Muscle layer of duodenum (tissue), 2 donors: ENCODE measurements around the gene TPM1.
A peak's percentile ranks its signal among the peaks of the same experiment; 100 is the strongest.
"Not testable (repeated sequence)": the region's sequence is repeated elsewhere in the genome, so short reads cannot be mapped to it uniquely, and the experiment has no call there.

Source experiments
- H3K27ac ChIP-seq: one replicate; pipeline ENCODE4 v1.7.0; 2013; ENCODE audit warnings: mild to moderate bottlenecking, low read length
- H3K27me3 ChIP-seq: one replicate; pipeline ENCODE4 v1.7.0; 2013; ENCODE audit warnings: low read depth, mild to moderate bottlenecking, control low read depth, low read length
- H3K36me3 ChIP-seq, 2 donors: one replicate each; pipeline ENCODE4 v1.7.0; 2013; ENCODE audit warnings: low read length in 2 of 2, control low read depth in 1 of 2, mild to moderate bottlenecking in 1 of 2; ENCODE audit not compliant: insufficient read depth in 2 of 2, control insufficient read depth in 1 of 2
- H3K4me1 ChIP-seq, 2 donors: one replicate each; pipeline ENCODE4 v1.7.0; 2013; ENCODE audit warnings: low read length in 2 of 2, mild to moderate bottlenecking in 2 of 2, control low read depth in 1 of 2, moderate library complexity in 1 of 2; ENCODE audit not compliant: insufficient read depth in 2 of 2, control insufficient read depth in 1 of 2
- H3K4me3 ChIP-seq, 2 donors: one replicate each; pipeline ENCODE4 v1.7.0; 2013; ENCODE audit warnings: low read length in 2 of 2, low read depth in 1 of 2, mild to moderate bottlenecking in 1 of 2
- H3K9me3 ChIP-seq, 2 donors: one replicate each; pipeline ENCODE4 v1.7.0; 2013; ENCODE audit warnings: low read length in 2 of 2, control low read depth in 1 of 2, mild to moderate bottlenecking in 1 of 2; ENCODE audit not compliant: control insufficient read depth in 1 of 2
- donor health status: healthy.

The TPM1 gene

DNA sequence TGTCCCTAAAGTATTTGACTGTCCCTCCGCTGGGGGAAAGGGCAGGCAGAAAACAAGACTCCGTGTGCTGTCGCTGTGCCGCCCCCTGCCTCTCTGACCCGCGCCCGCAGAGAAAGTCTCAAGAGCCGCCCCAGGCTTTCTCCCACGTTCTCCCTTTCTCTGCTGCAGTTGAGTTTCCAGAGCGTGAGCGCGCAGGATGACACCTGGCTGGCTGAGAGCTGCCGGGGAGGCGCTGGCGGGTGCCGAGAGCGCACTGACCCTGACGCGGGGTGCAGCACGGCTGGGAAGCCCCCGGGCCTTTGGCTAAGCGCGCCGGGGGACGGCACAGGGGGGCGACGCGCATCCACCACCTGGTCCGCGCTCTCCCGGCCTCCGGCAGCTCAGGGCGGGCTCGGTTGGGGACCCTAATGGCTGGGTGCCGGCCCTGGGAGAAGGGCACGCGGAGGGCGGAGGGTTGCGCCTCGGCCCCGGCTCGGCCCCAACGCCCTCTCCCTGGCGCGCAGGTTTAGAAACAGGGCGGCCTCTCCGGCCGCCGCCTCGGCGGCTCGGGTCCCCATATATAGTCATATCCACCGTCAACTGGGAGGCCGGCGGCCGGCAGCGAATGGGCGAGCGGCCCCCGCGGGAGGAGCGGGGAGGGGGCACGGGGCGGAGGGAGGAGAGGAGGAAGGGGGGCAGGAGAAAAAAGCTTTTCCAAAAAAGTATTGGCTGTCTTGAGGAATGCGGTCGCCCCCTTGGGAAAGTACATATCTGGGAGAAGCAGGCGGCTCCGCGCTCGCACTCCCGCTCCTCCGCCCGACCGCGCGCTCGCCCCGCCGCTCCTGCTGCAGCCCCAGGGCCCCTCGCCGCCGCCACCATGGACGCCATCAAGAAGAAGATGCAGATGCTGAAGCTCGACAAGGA lies at the start of gene TPM1:
Gene TPM1 (plus strand): TSS at position 774 of the 903 bp plus-strand sequence. CDS start 83 bp downstream, at position 857.
- Histone ChIP-seq H3K36me3 (peaks cover 7 to 10% of the 10 kb centered on the region in 2 donors), H3K4me3 (peak within 1 kb of the TSS; percentile 72 to 84), H3K27me3 (peaks cover 7% of the 10 kb centered on the region), H3K9me3 (no peaks in the 10 kb centered on the region), H3K27ac (peak within 1 kb of the TSS; percentile 90), H3K4me1 (peaks cover 0 to 10% of the 10 kb centered on the region in 2 donors)

- Histone ChIP-seq H3K4me1 (no peaks in the 10 kb centered on the region), H3K27me3 (no peaks in the 10 kb centered on the region), H3K36me3 (no peaks in the 10 kb centered on the region), H3K4me3 (no peak overlapping the region), H3K9me3 (no peaks in the 10 kb centered on the region), H3K27ac (no peak overlapping the region)
Measured at GRCh38 chr15:62993066-62993465, 49.5 kb upstream of the TPM1 start.

DNA sequence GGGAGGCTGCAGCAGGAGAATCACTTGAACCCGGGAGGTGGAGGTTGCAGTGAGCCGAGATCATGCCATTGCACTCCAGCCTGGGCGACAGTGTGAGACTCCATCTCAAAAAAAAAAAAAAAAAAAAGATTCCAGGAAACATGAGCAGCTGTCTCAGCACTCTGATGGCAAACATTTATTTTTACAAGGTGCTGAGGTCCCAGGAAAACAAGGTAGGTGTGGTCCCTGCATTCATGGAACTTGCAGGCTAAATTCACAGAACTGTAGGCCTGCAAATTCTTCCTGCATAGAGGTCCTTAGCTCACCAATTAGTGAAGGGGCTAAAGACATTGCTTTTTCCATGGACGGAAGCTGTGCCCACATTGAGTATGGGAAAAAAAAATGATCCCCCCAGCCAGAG lies 48.9 kb upstream of the TPM1 start:
- H3K4me1 ChIP-seq, H3K4me3 ChIP-seq, H3K27me3 ChIP-seq, H3K36me3 ChIP-seq, H3K9me3 ChIP-seq, H3K27ac ChIP-seq: not testable (repeated sequence)

DNA sequence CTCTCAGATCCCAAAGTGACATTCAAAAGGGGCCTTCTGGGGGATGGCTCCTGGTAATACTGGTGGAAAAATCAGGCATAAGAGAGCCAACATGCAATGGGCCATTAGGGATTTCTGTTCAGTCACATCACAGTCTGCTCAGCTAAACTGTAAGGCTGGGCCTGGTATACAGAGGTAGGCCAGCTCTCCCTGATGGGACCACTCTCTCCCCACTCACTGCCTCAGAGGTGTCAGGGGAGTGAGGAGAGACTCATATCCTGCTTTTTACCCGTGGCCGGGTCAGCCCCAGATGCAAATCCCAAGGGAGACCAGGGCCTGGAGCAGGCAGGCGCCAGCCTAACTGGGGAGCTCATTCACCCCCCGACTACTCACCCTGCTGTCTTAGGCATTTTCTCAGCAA lies 48.1 kb upstream of the TPM1 start:
- Histone ChIP-seq H3K4me3 (no peak overlapping the region), H3K27me3 (no peaks in the 10 kb centered on the region), H3K27ac (no peak overlapping the region), H3K36me3 (no peaks in the 10 kb centered on the region), H3K9me3 (no peaks in the 10 kb centered on the region), H3K4me1 (no peaks in the 10 kb centered on the region)

- Histone ChIP-seq H3K9me3 (no peaks in the 10 kb centered on the region), H3K27me3 (no peaks in the 10 kb centered on the region), H3K4me3 (no peak overlapping the region), H3K36me3 (no peaks in the 10 kb centered on the region), H3K27ac (no peak overlapping the region), H3K4me1 (no peaks in the 10 kb centered on the region)
Measured at GRCh38 chr15:62994975-62995681, 47.4 kb upstream of the TPM1 start.

DNA sequence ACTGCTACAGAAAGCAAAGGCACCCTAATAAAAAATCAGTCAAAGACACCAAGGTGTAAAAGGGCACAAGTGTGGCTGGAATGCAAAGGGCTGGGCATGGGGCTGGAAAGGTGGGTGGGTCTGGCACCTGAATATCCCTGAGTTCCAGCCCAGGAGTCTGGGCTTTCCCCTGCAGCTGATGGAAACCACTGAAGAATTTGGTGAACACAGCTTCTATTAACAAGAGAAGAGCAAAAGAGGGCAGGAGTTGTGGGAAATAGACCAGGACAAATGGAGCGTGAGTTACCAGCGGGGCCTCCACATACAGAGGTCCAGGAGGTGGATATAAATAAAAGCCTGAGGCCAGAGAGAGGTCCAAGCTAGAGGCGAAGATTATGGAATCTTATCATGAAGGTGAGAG lies 45.1 kb upstream of the TPM1 start:
- no peaks in the 10 kb centered on the region for H3K27me3 ChIP-seq
- no peaks in the 10 kb centered on the region for H3K36me3 ChIP-seq
- H3K4me1 ChIP-seq = no peaks in the 10 kb centered on the region
- no peak overlapping the region for H3K27ac ChIP-seq
- no peaks in the 10 kb centered on the region for H3K9me3 ChIP-seq
- H3K4me3 ChIP-seq = no peak overlapping the region

DNA sequence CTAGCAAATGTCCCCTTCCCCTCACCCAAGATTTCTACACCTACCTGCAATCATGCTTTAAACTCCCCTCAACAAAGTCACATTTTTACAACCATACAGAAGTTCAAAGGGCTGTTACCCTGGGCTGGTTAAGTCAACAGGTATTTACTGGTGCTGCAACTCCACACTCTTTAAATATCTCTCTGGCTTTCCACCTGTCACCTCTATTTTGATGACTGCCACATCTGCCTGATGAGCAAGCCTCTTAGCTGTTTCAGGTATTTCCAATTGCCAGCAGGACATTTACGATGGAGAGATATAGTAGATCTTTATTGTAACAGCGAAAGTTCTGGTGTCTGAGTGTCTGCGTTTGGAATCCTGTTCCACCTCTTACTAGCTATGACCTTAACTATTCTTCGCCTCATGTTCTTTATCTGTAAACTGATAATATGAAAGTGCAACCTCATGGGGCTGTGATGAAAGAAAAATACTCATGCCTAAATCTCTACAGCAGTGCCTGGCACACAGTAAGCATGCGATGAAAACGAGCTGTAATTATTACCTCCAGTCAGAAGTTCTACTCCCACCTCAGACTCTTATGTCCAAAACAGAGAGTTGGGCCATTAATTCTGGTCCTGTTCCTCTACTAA lies 44.2 kb upstream of the TPM1 start:
- Histone ChIP-seq H3K36me3 (no peaks in the 10 kb centered on the region), H3K27ac (no peak overlapping the region), H3K4me1 (no peaks in the 10 kb centered on the region)

DNA sequence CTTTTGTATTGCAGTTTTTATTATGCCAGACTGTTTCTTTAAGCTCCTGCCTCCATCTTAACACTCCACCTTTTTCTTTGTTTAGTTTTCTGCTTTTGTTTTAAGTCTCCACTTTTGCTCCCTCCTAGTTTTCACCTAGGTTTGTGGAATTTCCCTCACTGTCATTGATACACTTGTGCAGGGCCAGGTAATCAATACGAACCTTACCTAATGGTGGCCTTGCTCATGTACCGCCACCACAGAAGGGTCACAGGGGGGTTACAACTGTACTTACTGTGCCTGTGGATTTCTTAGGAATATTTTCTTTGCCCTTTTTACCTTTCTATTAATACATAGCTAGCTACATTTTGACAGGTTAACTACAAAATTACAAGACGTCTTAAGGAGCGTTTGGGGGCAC lies 43.4 kb upstream of the TPM1 start:
- no peaks in the 10 kb centered on the region for H3K27me3 ChIP-seq
- no peaks in the 10 kb centered on the region for H3K9me3 ChIP-seq
- no peaks in the 10 kb centered on the region for H3K4me1 ChIP-seq

More for the DNA sequence above, 44.2 kb upstream of the TPM1 start:
- Histone ChIP-seq H3K27me3 (no peaks in the 10 kb centered on the region), H3K9me3 (no peaks in the 10 kb centered on the region), H3K4me3 (no peak overlapping the region)

GRCh38 chr15:62999923-63000561 lies 42.5 kb upstream of the TPM1 start:
- Histone ChIP-seq H3K36me3 (no peaks in the 10 kb centered on the region), H3K4me1 (no peaks in the 10 kb centered on the region), H3K9me3 (no peaks in the 10 kb centered on the region), H3K27ac (no peak overlapping the region), H3K27me3 (no peaks in the 10 kb centered on the region), H3K4me3 (no peak overlapping the region)

More for the DNA sequence above, 43.4 kb upstream of the TPM1 start:
- Histone ChIP-seq H3K4me3 (no peak overlapping the region), H3K36me3 (no peaks in the 10 kb centered on the region), H3K27ac (no peak overlapping the region)

GRCh38 chr15:63000706-63001105 lies 41.8 kb upstream of the TPM1 start:
- Histone ChIP-seq H3K4me1 (no peaks in the 10 kb centered on the region), H3K36me3 (no peaks in the 10 kb centered on the region), H3K27ac (no peak overlapping the region)

DNA sequence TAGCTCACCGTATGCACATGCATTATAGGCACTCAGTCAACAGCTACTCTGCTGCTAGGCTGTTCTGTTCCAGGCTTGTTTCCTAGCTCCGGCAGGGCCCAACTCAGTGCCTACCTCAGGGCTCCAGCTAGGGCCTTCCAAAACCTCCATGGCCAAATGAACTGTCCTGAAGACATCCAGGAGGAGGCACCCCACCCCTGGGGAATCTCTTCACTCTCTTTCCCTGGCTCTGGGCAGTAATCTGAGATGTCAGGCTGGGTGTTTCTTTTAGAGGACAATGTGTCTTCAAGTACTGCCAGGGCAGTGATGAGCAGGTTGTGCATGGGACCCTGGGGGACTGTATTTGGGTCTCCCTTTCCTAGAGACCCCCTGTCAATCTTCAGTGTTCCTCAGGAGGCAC lies 38.3 kb upstream of the TPM1 start:
- Histone ChIP-seq H3K9me3 (no peaks in the 10 kb centered on the region), H3K4me1 (peaks cover 0 to 3% of the 10 kb centered on the region in 2 donors), H3K4me3 (no peak overlapping the region), H3K27ac (no peak overlapping the region), H3K36me3 (no peaks in the 10 kb centered on the region), H3K27me3 (no peaks in the 10 kb centered on the region)

More at GRCh38 chr15:63000706-63001105, 41.8 kb upstream of the TPM1 start:
- Histone ChIP-seq H3K4me3 (no peak overlapping the region), H3K9me3 (no peaks in the 10 kb centered on the region), H3K27me3 (no peaks in the 10 kb centered on the region)
